Upper lobe of left lung (tissue), 4 donors: ENCODE data around the gene FILIP1L.

Experiments
- POLR2AphosphoS5 ChIP-seq, 2 donors: sonication (generic); formaldehyde crosslinking; IDR thresholded peaks; one replicate each; pipeline ENCODE4 v1.5.1; 2017; ENCODE audit warnings: antibody characterized with exemption in 2 of 2
- TF ChIP-seq, protein P1 (sequence below), 6 experiments: fragments of 450-650 bp in 4 of 6; fragments of 200-600 bp in 2 of 6; sonication (generic) in 2 of 6; IDR thresholded peaks; one replicate each; pipeline ENCODE4 v1.5.1; 2016 to 2019; ENCODE audit warnings: antibody characterized with exemption in 6 of 6

DNA sequence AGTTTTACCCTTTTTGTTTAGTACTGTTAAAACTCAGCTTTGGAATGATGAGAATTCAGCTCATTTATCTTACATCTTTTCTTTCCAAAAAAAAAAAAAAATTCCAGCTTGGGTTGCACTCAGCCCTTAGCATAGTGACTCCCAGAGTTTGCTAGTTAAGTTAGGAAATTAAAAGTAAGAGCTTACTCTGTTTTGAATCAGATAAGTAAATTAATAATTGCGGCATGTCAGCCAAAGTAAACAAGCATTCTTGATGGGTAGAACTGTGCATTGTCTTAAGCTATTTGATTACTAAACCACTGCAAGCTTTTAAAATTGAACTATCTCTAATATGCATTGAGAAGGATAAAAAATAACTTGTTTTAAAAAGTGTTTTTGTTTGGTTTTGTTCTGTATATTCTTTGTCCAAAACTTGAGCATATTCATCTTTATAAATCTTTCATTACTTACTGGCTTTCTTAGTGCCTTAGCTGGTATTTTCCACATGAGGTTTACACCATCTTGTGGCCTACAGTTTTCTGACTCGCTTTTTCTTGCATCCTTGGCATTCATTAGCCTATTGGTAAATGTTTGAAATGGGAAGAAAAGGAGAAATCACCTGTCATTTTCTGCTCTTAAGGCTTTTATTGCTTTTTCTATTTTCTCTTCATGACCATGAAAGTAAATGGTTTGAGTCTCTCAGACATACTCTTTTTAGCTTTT lies 107.6 kb downstream of the FILIP1L start:
- TF ChIP-seq, protein P1, sequence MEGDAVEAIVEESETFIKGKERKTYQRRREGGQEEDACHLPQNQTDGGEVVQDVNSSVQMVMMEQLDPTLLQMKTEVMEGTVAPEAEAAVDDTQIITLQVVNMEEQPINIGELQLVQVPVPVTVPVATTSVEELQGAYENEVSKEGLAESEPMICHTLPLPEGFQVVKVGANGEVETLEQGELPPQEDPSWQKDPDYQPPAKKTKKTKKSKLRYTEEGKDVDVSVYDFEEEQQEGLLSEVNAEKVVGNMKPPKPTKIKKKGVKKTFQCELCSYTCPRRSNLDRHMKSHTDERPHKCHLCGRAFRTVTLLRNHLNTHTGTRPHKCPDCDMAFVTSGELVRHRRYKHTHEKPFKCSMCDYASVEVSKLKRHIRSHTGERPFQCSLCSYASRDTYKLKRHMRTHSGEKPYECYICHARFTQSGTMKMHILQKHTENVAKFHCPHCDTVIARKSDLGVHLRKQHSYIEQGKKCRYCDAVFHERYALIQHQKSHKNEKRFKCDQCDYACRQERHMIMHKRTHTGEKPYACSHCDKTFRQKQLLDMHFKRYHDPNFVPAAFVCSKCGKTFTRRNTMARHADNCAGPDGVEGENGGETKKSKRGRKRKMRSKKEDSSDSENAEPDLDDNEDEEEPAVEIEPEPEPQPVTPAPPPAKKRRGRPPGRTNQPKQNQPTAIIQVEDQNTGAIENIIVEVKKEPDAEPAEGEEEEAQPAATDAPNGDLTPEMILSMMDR (IDR thresholded peaks at IDR 0.05), result no peak
- TF ChIP-seq POLR2AphosphoS5 (IDR thresholded peaks at IDR 0.05), result no peak
